ENCODE results near the gene HOXA5.

DNA sequence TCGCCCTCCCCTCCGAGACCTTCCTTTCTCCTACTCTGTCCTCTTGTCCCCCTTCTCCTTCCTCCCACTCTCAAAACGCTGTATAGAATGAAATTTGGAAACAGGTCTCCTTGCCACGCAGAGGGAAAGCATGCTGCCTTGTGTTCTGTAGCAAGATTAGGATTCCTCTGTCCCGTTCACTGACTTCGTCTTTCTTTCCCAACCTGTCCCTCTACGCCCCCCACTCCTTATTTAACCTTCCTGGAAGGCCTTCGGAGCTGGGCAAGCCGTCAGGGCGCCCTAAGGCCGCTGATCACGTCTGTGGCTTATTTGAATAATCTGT lies 20.5 kb upstream of the HOXA5 start:
- TF ChIP-seq TEAD4 (IDR thresholded peaks at IDR 0.05; ENCODE audit: low read depth, low read length) (no peak), POLR2AphosphoS5 (IDR thresholded peaks at IDR 0.05; ENCODE audit: low read depth, low read length) (no peak), POU5F1 (IDR thresholded peaks at IDR 0.05; ENCODE audit: low read depth, low read length) (no peak), RAD21 (IDR thresholded peaks at IDR 0.05 in 1 of 2, conservative IDR thresholded peaks at IDR 0.05 in 1 of 2; ENCODE audit: low read depth in 2 of 2, low read length in 2 of 2) (no peak), YY1 (IDR thresholded peaks at IDR 0.05; ENCODE audit: low read depth, low read length) (no peak), POLR2A (IDR thresholded peaks at IDR 0.05; ENCODE audit: control extremely low read depth in 1 of 2, low read depth in 2 of 2, low read length in 2 of 2) (no peak), CEBPB (IDR thresholded peaks at IDR 0.05; ENCODE audit: low read depth, low read length) (no peak)
- TF ChIP-seq, protein P1, sequence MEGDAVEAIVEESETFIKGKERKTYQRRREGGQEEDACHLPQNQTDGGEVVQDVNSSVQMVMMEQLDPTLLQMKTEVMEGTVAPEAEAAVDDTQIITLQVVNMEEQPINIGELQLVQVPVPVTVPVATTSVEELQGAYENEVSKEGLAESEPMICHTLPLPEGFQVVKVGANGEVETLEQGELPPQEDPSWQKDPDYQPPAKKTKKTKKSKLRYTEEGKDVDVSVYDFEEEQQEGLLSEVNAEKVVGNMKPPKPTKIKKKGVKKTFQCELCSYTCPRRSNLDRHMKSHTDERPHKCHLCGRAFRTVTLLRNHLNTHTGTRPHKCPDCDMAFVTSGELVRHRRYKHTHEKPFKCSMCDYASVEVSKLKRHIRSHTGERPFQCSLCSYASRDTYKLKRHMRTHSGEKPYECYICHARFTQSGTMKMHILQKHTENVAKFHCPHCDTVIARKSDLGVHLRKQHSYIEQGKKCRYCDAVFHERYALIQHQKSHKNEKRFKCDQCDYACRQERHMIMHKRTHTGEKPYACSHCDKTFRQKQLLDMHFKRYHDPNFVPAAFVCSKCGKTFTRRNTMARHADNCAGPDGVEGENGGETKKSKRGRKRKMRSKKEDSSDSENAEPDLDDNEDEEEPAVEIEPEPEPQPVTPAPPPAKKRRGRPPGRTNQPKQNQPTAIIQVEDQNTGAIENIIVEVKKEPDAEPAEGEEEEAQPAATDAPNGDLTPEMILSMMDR (IDR thresholded peaks at IDR 0.05; ENCODE audit: control extremely low read depth in 1 of 3, insufficient read depth in 1 of 3, low read depth in 1 of 3, low read length in 3 of 3) = no peak
